GM12874 (cell line): ENCODE measurements around the gene MBP.

Experiments used
- TF ChIP-seq, protein P1 (sequence below): IDR thresholded peaks from 2 replicates; pipeline ENCODE4 v1.5.1; 2011; ENCODE audit warnings: low read depth, mild to moderate bottlenecking, control low read depth, low read length, moderate library complexity; ENCODE audit not compliant: insufficient read depth

Gene MBP

GRCh38 chr18:77132369-77133050, at the start of gene MBP:
MBP (minus strand) TSS chr18:77132783; CDS start chr18:77105261, 27,522 bp downstream.
- TF ChIP-seq, protein P1, sequence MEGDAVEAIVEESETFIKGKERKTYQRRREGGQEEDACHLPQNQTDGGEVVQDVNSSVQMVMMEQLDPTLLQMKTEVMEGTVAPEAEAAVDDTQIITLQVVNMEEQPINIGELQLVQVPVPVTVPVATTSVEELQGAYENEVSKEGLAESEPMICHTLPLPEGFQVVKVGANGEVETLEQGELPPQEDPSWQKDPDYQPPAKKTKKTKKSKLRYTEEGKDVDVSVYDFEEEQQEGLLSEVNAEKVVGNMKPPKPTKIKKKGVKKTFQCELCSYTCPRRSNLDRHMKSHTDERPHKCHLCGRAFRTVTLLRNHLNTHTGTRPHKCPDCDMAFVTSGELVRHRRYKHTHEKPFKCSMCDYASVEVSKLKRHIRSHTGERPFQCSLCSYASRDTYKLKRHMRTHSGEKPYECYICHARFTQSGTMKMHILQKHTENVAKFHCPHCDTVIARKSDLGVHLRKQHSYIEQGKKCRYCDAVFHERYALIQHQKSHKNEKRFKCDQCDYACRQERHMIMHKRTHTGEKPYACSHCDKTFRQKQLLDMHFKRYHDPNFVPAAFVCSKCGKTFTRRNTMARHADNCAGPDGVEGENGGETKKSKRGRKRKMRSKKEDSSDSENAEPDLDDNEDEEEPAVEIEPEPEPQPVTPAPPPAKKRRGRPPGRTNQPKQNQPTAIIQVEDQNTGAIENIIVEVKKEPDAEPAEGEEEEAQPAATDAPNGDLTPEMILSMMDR, result no peak

GRCh38 chr18:77181950-77182707, 49.5 kb upstream of the MBP start:
- TF ChIP-seq, protein P1, result no peak

- TF ChIP-seq, protein P1, result no peak
These were observed 46.0 kb upstream of the MBP start for GRCh38 chr18:77178559-77178958.

- TF ChIP-seq, protein P1, result no peak
These were observed 44.4 kb upstream of the MBP start for GRCh38 chr18:77177009-77177408.

DNA sequence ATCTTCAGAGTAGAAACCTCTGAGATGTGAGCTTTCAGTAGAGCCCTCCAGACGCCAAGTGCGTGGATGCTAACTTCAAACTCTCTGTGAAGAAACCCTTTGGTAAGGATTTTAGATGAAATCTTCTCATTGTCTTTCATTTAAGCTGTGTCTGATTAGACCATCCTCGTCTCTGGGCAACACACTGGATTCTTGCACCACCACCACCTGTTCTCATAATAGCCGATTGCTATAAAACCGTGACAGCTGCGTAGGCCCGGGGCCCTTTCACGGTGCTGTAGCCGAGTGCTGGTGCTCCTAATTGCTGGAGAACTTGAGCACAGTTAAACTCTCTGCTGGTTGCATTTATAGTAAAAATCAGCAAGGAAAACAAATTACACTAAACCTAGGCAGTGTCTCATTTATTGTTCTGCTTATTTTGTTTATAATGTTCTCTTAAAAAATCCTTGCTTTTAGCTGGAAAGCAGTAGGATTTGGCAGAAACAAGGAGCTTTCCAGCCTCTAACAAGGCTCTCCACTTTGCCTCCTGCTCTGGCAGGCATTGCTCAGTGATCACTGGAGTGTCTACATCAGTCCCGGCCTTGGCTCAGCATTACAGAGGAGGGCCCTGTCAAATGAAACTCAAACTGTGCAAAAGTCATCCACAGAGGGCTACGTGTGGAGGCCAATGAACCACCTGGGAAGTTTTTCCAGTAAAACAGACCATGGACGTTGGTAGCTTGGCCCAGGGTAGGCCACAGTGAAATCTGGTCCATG, 40.9 kb upstream of the MBP start:
- TF ChIP-seq, protein P1, result no peak

- TF ChIP-seq, protein P1, result no peak
These were observed 38.4 kb upstream of the MBP start for GRCh38 chr18:77170890-77171410.

GRCh38 chr18:77168811-77169311, 36.3 kb upstream of the MBP start:
- TF ChIP-seq, protein P1, result no peak
